ENCODE measurements around the gene TMEM128. TPM values are rescaled to one million over a fixed set of nuclear protein-coding genes. Genes with fewer than 3 reads are reported as not detected.

The TMEM128 gene
- total and polyA plus RNA-seq, 2 of the 13 experiments (the other 11 are each of a cell fraction or from before 2014, with no cell fraction given), result 19.4 to 27.9 TPM

DNA sequence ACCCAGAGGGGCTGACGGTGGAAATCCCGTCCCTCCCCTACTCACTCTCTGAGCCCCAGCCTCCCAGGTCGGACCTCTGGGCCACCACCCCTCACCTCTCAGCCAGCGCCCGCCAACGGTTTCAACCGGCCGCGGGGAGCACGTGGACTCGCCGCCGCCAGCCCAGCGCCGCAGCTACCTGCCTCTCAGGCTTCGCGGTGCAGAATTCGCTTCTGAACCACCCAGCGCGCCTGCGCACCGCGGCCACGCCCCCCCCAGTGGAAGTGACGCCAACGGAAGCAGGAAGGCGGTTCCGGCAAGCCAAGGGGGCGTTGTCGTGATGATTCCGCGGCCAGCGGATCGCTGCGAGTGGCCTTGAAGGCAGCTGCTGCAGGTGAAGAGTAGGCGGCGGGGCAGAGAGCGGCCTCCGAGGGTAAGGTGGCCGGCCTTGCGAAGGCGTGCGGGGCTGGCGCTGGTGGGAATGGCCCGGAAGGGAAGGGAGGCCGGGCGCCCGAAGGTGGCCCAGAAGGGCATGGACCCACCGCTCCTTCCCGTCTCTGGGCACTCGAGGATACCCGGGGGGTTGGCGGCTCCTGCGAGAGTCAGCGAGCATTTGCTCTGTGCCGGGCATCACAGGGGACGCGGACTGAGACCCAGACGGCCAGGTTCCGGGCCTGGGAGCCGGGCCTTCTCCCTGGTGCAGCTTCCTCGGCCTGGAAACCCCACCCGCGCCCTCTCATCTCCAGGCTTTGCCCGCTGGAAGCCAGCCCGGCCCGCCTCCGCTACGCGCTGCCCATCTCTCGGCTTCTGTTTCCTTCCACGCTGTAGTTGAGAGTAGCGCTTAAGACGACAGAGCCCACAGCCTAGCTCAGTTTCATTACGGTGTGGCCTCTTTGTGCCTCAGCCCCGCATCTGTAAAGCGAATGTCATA, 42.2 kb upstream of the TMEM128 start, which contains the start of the genes LYAR and ZBTB49 (continued):
- TF ChIP-seq, protein P1, sequence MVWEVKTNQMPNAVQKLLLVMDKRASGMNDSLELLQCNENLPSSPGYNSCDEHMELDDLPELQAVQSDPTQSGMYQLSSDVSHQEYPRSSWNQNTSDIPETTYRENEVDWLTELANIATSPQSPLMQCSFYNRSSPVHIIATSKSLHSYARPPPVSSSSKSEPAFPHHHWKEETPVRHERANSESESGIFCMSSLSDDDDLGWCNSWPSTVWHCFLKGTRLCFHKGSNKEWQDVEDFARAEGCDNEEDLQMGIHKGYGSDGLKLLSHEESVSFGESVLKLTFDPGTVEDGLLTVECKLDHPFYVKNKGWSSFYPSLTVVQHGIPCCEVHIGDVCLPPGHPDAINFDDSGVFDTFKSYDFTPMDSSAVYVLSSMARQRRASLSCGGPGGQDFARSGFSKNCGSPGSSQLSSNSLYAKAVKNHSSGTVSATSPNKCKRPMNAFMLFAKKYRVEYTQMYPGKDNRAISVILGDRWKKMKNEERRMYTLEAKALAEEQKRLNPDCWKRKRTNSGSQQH (CRISPR knock-in tag; IDR thresholded peaks at IDR 0.05; ENCODE audit: low read depth), result no peak; the same call in 1 of the 2 replicates
- no peak; the same call in 1 of the 2 replicates for TF ChIP-seq ZNF782 (CRISPR knock-in tag; IDR thresholded peaks at IDR 0.05; ENCODE audit: borderline replicate concordance)
- TF ChIP-seq RBM22 (optimal IDR thresholded peaks at IDR 0.05; ENCODE audit: low read length), result no peak
- TF ChIP-seq, protein P2, sequence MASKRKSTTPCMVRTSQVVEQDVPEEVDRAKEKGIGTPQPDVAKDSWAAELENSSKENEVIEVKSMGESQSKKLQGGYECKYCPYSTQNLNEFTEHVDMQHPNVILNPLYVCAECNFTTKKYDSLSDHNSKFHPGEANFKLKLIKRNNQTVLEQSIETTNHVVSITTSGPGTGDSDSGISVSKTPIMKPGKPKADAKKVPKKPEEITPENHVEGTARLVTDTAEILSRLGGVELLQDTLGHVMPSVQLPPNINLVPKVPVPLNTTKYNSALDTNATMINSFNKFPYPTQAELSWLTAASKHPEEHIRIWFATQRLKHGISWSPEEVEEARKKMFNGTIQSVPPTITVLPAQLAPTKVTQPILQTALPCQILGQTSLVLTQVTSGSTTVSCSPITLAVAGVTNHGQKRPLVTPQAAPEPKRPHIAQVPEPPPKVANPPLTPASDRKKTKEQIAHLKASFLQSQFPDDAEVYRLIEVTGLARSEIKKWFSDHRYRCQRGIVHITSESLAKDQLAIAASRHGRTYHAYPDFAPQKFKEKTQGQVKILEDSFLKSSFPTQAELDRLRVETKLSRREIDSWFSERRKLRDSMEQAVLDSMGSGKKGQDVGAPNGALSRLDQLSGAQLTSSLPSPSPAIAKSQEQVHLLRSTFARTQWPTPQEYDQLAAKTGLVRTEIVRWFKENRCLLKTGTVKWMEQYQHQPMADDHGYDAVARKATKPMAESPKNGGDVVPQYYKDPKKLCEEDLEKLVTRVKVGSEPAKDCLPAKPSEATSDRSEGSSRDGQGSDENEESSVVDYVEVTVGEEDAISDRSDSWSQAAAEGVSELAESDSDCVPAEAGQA (IDR thresholded peaks at IDR 0.05; ENCODE audit: low read depth), result peak; percentile 58; the same call in 1 of the 2 replicates
- TF ChIP-seq, protein P2 (CRISPR knock-in tag; IDR thresholded peaks at IDR 0.05; ENCODE audit: borderline replicate concordance), result no peak
- no peak for TF ChIP-seq SP1 (IDR thresholded peaks at IDR 0.05)
- TF ChIP-seq SP1 (CRISPR knock-in tag; IDR thresholded peaks at IDR 0.05), result peak; percentile 88
- TF ChIP-seq, protein P3, sequence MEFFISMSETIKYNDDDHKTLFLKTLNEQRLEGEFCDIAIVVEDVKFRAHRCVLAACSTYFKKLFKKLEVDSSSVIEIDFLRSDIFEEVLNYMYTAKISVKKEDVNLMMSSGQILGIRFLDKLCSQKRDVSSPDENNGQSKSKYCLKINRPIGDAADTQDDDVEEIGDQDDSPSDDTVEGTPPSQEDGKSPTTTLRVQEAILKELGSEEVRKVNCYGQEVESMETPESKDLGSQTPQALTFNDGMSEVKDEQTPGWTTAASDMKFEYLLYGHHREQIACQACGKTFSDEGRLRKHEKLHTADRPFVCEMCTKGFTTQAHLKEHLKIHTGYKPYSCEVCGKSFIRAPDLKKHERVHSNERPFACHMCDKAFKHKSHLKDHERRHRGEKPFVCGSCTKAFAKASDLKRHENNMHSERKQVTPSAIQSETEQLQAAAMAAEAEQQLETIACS (CRISPR knock-in tag; IDR thresholded peaks at IDR 0.05), result peak; percentile 47; the same call in 1 of the 2 replicates
- TF ChIP-seq ZFP36 (IDR thresholded peaks at IDR 0.05; ENCODE audit: borderline replicate concordance, low read depth, low read length, partially characterized antibody), result no peak
- TF ChIP-seq ZZZ3 (CRISPR knock-in tag; IDR thresholded peaks at IDR 0.05; ENCODE audit: borderline replicate concordance), result no peak; the same call in 1 of the 2 replicates
- TF ChIP-seq, protein P4, sequence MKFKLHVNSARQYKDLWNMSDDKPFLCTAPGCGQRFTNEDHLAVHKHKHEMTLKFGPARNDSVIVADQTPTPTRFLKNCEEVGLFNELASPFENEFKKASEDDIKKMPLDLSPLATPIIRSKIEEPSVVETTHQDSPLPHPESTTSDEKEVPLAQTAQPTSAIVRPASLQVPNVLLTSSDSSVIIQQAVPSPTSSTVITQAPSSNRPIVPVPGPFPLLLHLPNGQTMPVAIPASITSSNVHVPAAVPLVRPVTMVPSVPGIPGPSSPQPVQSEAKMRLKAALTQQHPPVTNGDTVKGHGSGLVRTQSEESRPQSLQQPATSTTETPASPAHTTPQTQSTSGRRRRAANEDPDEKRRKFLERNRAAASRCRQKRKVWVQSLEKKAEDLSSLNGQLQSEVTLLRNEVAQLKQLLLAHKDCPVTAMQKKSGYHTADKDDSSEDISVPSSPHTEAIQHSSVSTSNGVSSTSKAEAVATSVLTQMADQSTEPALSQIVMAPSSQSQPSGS (CRISPR knock-in tag; IDR thresholded peaks at IDR 0.05), result 0 out of 2 replicates have a peak, but pooled peaks have one; percentile 53
- TF ChIP-seq, protein P5, sequence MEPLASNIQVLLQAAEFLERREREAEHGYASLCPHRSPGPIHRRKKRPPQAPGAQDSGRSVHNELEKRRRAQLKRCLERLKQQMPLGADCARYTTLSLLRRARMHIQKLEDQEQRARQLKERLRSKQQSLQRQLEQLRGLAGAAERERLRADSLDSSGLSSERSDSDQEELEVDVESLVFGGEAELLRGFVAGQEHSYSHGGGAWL (CRISPR knock-in tag; IDR thresholded peaks at IDR 0.05), result peak; percentile 93
- TF ChIP-seq ZC3H4 (CRISPR knock-in tag; IDR thresholded peaks at IDR 0.05; ENCODE audit: borderline replicate concordance), result no peak
- no peak for TF ChIP-seq MBD4 (IDR thresholded peaks at IDR 0.05; ENCODE audit: borderline replicate concordance, low read length)
- TF ChIP-seq ISL2 (CRISPR knock-in tag; IDR thresholded peaks at IDR 0.05), result peak; percentile 75; the same call in 1 of the 2 replicates
- peak; percentile 73; the same call in 1 of the 2 replicates for TF ChIP-seq MTA1 (CRISPR knock-in tag; IDR thresholded peaks at IDR 0.05; ENCODE audit: borderline replicate concordance)
- peak; percentile 79 for TF ChIP-seq KLF11 (CRISPR knock-in tag; IDR thresholded peaks at IDR 0.05)
- TF ChIP-seq PHF8 (CRISPR knock-in tag; IDR thresholded peaks at IDR 0.05), result peak; percentile 92
- TF ChIP-seq ZMYM3 (CRISPR knock-in tag; IDR thresholded peaks at IDR 0.05), result peak; percentile 38; the same call in 1 of the 2 replicates

Data from HepG2 (cell line).